HG03439 (cell line): Measurements from ENCODE around the gene CCDC180.
"Not testable (repeated sequence)": the region's sequence is repeated elsewhere in the genome, so short reads cannot be mapped to it uniquely, and the experiment has no call there.

Experiments used
- ATAC-seq: cut with Tn5 transposase; IDR thresholded peaks from one replicate; pipeline ENCODE4 v1.9.1; 2021; ENCODE audit warnings: mild to moderate bottlenecking, moderate library complexity; ENCODE audit not compliant: unreplicated experiment

CCDC180 gene

DNA sequence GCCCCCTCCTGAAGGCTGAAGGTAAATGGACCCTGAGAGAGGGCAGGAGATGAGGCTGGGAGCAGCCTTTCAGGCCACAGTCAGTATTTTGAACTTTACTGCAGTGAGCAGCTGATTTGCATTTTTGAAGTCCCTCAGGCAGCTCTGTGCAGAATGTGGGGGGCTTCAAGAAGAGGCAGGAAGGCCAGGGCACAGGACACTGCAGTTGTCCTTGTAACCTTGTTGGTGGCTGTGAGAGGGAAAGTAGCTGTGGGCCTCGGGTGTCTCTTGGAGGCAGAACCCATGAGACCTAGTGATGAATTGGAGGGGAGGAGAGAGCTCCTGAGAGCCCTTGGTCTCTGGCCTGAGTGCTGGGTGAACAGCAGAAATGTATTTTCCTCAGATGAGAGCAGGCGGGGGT is 2.6 kb downstream of the CCDC180 start:
- ATAC-seq: no peak

DNA sequence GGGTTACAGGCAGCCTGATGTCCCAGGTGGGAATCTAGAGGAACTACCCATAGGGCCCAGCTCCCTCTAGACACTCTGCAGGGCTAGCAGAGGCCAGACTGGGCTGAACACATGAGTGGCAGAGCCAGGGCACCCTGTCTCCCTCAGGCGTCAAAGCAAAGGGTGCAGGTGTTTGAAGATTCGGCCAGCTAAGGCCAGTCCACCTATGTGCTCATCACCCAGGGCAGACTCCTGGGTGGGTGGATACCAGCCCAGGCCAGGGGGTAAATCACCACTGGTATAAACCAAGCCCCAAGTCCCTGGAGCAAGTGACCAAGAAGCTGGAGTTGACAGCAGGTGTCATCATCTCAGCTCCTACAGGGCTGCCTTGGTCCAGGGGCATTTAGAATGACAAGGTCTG is 3.4 kb downstream of the CCDC180 start:
- no peak for ATAC-seq

DNA sequence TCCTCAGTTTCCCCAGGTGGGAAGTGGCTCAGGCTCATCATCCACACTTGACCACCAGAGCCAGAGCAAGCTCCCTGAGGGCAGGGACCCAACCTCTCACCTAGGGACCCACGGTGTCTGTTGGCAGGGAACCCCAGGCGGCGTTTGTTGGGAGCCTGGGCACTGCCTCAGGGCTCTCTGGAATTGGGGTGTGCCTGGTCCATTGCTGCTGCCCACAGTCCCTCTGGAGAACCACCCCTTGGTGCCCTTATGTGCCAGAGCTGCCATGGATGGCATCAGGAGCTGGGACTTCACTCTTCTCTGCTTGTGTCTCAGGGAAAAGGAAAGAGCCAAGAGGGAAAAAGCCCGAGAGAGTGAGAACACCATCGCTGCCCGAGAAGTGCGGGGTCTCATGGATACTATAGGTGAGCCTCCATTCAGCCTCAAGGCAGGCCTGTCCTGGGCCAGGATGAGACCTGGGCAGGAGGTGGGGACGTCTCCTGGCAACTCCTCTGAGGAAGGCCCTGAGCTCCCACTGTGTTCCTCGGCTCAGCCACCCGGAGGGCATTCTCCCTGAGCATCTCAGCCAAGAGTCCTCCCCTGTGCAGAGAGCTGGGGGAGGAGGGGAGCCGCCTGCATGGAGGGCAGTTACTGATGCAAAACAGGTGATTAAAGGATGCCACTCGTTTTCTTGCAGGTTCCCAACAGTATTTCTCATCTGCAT is 4.5 kb downstream of the CCDC180 start:
- no peak for ATAC-seq

DNA sequence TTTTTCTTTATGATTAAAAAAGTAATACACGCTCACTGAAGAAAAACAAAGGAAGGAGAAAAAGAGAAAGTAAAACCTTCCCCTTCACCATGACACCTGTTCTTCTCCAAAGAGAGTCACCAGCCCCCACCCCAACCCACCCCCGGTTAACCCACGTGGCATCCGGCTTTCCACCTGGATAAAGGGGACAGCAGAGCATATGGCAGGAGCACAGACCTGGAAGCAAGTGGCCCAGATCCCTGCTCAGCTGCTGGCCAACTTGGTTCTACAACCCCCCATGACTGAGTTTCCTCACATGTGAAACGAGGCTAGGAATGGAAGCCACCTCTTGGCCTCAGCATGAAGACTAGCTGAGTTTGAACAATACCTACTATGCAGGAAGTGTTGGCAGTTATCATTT is 5.1 kb downstream of the CCDC180 start:
- ATAC-seq: no peak

DNA sequence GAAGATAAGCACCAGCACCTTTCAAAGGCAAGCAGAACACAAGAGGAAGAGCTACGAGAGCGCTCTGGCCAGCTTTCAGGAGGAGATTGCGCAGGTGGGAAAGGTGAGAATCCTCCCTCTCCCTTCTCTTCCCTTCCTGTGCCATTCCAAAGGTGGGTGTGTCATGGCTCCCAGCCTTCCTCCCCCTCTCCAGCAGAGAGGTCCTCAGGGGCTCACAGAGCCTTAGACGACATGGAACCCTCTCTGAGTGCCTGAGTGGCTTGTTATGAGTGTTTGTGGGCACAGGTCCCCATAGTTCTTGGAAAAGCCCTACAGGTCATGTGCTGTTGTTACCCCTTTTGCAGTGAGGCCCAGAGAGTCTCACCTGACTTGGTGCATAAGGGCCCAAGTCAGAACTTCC is 5.8 kb downstream of the CCDC180 start:
- no peak for ATAC-seq

DNA sequence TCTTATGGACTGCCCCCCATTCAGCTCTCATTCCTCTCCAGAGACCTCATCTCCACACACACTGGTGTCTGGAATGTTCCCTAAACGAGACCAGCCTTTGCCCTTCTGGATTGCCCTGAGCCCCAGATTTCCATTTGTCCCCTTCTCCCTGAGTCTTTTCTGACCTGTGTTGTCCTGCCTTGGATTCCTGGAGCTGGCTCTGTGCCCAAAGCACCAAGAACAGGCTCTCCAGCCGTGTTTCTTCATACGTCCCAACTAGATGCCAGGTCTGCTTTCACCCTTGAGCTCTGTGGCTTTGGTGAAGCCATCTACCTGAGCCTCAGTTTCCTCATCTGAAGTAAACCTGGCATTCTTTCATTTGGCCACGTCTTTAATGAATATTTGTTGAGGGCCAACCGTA is 6.3 kb downstream of the CCDC180 start:
- no peak for ATAC-seq

DNA sequence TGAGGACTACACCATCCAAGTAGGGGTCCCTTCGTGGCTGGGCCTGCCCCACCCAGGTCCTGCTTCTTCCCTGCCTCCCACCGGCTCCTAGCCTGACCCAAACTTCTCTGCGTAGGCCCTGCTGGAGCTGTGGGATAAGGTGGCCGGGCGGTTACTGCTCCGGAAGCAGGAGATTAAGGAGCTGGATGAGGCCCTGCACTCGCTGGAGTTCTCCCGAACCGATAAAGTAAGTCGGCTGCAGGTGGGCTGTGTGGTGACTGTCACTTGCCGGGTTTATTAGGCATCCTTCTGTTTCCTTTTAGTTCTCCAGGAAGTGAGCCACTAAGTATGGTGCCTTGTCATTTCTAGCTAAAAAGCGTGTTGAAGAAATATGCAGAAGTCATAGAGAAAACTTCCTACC is 7.0 kb downstream of the CCDC180 start:
- no peak for ATAC-seq

DNA sequence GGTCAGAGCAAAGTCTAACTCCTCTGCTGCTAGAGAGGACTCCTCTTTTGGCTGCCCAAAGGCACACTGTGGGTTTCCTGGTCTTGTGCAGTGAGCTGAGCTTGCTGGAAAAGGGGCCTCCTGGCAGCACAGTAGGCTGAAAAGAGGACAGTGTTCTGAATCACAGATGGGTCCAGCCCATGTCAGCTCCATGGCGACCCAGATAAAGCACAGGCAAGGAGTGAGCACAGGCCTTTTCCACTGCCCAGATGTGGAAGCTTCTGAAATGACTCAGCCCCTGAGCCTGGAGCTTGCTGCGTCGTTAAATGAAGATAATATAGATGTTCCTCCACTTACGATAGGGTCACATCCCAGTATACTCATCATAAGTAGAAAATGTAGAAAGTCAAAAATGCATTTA is 8.1 kb downstream of the CCDC180 start:
- ATAC-seq: no peak

DNA sequence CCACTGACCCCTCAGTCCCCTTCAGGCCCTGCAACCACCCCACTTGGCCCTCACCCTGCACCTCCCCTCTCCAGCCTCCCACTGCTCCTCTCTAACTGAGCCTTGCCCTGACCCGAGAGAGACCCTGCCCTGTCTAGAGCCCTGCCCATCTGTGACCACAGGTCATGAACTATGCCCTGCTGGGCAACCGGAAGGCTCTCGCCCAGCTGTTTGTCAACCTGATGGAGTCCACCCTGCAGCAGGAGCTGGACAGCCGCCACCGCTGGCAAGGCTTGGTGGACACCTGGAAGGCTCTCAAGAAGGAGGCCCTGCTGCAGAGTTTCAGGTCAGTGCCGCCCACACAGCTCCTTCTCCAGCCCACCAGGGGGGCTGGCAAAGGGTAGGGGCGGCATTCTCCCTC is 9.4 kb downstream of the CCDC180 start:
- no peak for ATAC-seq

DNA sequence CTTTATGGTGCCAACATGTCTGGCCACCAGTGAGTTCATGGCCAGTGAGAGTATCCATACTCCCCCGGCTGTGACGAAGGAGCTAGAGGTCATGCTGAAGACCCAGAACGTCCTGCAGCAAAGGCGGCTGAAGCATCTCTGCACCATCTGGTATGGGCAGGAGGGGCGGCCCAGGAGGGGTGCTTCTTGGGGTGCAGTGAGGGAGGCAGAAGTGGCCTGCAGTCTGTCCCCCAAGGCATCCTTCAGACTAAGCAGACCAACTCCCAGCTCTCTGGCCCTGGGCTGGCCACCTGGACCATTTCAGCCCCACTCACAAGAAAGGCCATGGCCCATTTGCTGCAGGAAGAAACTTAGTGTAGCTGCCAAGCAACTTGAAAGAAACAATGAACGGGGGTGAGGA is 11.0 kb downstream of the CCDC180 start:
- no peak for ATAC-seq

DNA sequence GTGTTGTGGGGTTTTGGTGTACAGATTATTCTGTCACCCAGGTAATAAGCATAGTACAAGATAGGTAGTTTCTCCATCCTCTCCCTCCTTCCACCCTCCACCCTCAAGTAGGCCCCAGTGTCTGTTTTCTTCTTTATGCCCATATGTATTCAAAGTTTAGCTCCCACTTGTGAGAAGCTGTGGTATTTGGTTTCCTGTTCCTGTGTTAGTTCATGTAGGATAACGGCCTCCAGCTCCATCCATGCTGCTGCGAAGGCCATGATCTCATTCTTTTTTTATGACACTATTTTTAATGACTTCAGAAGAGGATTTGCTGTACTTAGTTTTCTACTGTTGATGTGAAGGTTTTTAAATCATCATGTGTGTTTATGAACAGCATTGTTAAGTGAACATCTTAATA is 11.9 kb downstream of the CCDC180 start:
- ATAC-seq: no peak

DNA sequence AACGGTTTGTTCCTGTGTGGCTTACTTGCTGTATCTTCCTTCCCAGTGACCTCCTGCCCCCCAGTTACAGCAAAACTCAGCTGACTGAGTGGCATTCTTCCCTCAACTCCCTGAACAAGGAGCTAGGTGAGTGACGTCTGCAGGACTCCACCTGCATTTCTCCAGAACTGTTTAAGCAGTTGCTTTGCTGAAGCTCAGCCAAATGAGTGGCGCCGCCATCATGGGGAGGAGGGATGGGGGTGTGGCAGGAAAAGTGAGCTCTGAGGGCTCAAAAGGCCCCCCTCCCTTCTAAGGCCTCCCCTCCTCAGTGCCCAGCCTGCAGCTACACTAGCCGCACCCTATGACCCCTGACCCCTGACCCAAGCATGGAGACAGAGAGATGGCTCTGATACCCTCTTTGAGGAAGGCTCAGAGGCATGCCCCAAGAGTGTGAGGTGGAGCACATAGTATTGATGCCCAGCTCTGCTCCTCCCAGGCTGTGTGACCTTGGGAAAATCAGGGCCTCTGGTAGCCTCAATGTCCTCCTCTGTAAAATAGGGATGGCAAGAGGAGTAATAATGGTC is 12.7 kb downstream of the CCDC180 start:
- ATAC-seq: no peak

DNA sequence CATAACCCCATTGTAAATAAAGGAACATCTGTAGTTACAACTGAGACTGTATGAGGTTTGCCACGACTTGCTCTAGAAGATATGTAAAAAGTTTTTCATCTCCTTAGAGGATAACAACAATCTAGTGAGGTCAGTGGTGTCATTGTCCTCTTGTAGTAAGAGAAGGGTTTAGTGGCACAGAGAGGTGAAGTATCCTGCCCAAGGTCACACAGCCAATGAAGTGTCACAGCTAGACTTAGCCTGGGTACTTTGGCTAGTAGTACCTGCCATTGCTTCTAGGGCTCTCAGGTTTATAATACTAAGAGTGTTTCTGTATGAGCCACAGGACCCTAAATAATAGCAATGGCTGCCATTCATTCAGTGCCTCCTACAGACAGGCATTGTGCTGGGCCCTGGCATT is 13.8 kb downstream of the CCDC180 start:
- no peak for ATAC-seq

DNA sequence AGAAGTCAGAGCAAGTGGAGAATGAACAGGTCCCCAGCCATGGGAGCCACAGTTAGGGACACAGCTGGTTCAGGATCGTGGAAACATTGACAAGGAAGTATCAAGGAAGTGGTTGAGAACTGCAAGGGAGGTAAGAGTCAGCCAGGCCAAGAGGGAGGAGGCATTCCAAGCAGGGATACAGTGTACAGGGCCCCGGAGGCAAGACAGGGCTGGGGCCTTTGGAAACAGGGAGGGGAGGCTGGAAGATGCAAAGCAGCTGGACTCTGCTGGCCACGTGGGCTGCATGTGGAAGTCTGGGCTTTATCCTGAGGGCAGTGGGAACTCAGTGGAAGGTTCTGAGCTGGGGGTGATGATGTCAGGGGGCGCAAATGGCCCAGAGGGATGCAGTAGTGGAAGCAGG is 14.2 kb downstream of the CCDC180 start:
- ATAC-seq: no peak

DNA sequence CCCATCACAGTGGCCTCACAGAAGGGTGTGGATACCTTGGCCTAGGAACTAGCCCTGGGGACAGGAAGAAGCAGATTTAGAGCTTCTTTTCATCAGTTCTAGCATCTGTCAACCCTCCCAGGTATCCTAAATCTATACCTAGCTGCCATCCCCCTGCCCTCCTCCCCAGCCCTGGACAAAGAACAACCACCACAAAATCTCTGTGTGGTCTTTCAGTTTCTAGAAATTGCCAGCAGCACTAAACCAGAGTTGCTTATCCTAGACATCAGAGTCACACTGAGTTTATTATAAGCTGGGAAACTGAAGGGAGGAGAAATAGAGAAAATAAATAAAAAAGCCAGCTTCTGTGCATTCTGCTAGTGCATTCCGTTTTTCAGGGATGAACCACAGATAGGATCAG is 14.6 kb downstream of the CCDC180 start:
- ATAC-seq: no peak

DNA sequence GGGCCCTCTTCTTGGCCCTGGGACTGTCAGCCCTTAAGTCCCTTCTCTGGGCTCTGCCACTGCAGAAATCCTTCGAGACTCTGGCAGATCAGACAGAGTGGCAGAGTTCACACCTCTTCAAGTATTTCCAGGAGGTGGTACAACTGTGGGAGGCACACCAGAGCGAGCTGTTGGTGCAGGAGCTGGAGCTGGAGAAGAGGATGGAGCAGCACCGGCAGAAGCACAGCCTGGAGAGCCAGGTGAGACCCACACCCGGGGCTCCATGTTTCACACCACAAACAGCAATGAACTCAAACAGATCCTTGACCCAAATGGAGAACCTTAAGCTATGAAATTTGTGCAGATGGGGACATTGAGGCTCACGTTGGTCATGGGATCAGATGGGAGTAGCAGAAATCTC is 17.5 kb downstream of the CCDC180 start:
- no peak for ATAC-seq

DNA sequence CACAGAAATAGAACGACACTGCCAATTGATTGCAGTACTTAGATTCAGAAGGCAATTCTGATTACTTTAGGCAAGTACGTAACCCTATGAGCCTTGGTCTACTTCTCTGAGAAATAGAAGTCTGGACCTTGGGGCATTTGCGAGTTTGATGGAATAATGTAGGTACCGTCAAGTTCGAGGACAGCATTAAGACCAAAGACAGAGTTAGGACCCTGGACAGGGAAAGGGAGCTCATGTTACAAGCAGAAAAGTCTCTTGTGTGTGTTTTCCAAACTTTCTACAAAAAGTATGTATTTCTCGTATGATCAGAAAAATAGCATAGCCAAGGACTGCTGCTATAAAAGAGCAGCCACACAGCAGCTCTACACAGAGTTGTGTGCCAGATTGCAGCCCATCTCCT is 20.1 kb downstream of the CCDC180 start:
- ATAC-seq: no peak

DNA sequence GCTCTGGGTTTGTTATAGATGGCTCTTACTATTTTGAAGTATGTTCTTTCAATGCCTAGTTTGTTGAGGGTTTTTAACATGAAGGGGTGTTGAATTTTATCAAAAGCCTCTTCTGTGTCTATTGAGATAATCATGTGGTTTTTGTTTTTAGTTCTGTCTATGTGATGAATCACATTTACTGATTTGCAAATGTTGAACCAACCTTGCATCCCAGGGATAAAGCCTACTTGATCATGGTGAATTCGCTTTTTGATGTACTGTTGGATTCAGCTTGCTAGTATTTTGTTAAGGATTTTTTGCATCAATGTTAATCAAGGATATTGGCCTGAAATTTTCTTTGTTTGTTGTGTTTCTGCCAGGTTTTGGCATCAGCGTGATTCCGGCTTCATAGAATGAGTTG is 25.5 kb downstream of the CCDC180 start:
- no peak for ATAC-seq

DNA sequence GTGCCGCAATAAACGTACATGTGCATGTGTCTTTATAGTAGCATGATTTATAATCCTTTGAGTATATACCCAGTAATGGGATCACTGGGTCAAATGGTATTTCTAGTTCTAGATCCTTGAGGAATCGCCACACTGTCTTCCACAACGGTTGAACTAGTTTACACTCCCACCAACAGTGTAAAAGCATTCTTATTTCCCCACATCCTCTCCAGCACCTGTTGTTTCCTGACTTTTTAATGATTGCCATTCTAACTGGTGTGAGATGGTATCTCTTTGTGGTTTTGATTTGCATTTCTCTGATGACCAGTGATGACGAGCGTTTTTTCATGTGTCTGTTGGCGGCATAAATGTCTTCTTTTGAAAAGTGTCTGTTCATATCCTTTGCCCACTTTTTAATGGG is 28.2 kb downstream of the CCDC180 start:
- not testable (repeated sequence) for ATAC-seq

DNA sequence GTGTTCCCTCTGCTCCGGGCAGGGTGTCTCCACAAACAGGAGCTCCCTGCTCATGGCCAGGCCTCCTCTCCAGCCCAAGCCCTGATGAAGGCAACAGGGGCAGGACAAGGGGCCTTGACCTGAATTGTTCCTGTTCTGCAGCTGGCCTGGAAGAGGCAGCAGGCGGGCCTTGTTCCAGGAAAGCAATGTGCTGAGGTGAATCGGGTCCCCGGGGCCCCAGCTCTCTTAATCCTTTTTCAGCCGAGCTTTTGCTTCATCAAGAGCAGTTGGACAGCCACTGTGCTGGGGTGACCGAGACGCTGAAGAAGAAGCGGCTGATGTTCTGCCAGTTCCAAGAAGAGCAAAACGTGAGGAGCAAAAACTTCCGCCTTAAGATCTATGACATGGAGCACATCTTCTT is 41.4 kb downstream of the CCDC180 start:
- ATAC-seq: no peak

DNA sequence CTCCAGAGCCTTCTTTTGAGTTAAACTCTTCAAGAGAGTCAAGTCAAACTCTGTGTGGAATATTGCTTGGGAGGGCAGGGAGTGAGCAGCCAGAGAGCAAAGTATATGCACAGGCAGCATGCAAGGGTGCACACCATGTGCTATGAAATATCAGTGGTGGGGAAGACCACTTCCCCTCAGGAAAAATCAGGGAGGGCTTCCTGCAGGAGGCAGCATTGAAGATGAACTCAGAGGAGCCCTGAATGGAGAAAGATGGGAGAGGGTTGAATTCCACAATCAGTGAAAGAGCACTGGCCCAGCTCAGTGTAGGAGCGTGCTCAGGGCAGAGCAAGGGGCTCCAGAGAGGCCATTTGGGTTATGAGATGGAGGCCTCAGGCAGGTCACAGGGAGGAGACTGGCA is 41.9 kb downstream of the CCDC180 start:
- ATAC-seq: no peak

DNA sequence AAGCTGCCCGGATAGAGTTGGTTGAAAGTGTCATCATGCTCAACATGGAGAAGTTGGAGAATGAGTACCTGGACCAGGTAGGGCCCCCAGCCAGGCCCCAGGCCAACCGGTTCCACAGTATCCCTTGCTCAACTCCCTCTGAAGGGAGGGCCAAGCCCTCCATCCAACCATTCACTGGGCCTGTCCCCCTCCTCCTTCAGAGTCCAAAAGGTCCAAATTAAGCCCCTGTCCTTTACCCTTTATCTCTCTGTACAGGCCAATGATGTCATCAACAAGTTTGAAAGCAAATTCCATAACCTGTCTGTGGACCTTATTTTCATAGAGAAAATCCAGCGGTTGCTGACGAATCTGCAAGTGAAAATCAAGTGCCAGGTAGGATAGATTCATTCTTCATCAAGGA is 47.2 kb downstream of the CCDC180 start:
- no peak for ATAC-seq

DNA sequence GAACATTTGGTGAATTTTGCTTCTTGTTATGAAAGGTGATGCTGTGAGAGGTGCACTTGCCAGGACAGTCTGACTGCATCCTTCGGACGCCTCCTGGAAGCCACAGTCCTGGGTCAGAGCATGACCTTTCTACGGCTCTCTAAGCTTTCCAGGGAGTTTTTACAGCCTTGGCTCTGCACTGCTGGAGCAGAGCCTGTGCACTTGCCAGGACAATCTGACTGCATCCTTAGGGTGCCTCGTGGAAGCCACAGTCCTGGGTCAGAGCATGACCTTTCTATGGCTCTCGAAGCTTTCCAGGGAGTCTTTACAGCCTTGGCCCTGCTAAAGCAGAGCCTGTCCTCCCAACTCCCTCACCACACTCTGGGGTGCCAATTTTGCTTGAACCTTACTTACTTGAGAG is 49.6 kb downstream of the CCDC180 start:
- no peak for ATAC-seq
